GM13976 (cell line): ENCODE measurements around the gene NADK2.

ENCODE experiments used
- DNase-seq: peaks from one replicate; pipeline ENCODE4 v3.0.0; 2012; ENCODE audit warnings: low spot score
- CTCF ChIP-seq: IDR thresholded peaks from 2 replicates; pipeline ENCODE4 v1.5.1; 2012; ENCODE audit warnings: borderline replicate concordance, mild to moderate bottlenecking; ENCODE audit not compliant: insufficient read depth; ENCODE audit errors: extremely low read depth, missing control alignments, control extremely low read depth
- in situ Hi-C: fragments of 300-500 bp; cut with MboI; formaldehyde crosslinking; loops from one replicate; pipeline ENCODE4 v1.12.0; 2022; ENCODE audit warnings: low sequenced_read_pairs, mixed read lengths, inconsistent platforms; ENCODE audit not compliant: unreplicated experiment

Gene NADK2

GRCh38 chr5:36152324-36153297 is 89.1 kb downstream of the NADK2 start:
- in situ Hi-C loops = no loop called here
- no peak for TF ChIP-seq CTCF
- DNase-seq = peak; percentile 14

- peak; percentile 97 for DNase-seq
- in situ Hi-C loops = no loop called here
- no peak for TF ChIP-seq CTCF
Observed at GRCh38 chr5:36151434-36152323, 90.0 kb downstream of the NADK2 start, which contains the start of the genes LMBRD2 and SKP2. LMBRD2 (minus strand) TSS chr5:36151887; CDS start chr5:36143349, 8,538 bp downstream. SKP2 (plus strand) TSS chr5:36152111; CDS start chr5:36152263, 152 bp downstream.

- TF ChIP-seq CTCF = no peak
- DNase-seq = peak; percentile 62
- in situ Hi-C loops = no loop called here
Observed at GRCh38 chr5:36150676-36151433, 90.9 kb downstream of the NADK2 start.

DNA sequence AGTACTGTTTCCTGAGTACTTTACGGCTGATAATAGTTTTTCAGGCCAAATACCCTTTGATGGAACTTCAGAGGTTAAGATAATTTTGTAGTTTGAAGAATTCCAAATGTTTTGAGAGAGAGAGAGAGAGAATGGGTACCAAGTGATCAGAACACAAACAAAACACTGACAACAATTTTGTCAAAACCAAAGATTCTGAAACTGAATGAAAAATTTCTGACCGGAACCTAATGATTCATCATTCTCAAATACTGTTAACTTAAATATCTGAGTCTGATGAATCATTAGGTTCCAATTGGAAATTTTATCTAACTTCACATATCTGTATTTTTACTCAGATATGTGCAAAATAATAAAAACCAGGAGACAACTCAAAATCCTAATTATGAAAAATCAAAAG is 94.0 kb downstream of the NADK2 start:
- in situ Hi-C loops = no loop called here
- DNase-seq = no peak
- TF ChIP-seq CTCF = no peak

- in situ Hi-C loops = no loop called here
- no peak for TF ChIP-seq CTCF
- DNase-seq = no peak
Observed at GRCh38 chr5:36146390-36146789, 95.3 kb downstream of the NADK2 start.
